Mesodermal cell (in vitro differentiated cells): ENCODE results near the gene CFAP77.
A peak's percentile ranks its signal among the peaks of the same experiment; 100 is the strongest.

Source experiments
- H3K27ac ChIP-seq: 2 replicates; pipeline ENCODE4 v1.7.0; 2013; ENCODE audit warnings: mild to moderate bottlenecking, low read depth, low read length, moderate library complexity; ENCODE audit not compliant: severe bottlenecking
- H3K36me3 ChIP-seq: 2 replicates; pipeline ENCODE4 v1.7.1; 2013; ENCODE audit warnings: mild to moderate bottlenecking, low read length, moderate library complexity; ENCODE audit not compliant: control insufficient read depth, insufficient read depth
- H3K4me1 ChIP-seq: one replicate; pipeline ENCODE4 v1.7.1; 2013; ENCODE audit warnings: mild to moderate bottlenecking, low read length; ENCODE audit not compliant: insufficient read depth, control insufficient read depth, poor library complexity, severe bottlenecking
- H3K4me3 ChIP-seq: 2 replicates; pipeline ENCODE4 v1.7.0; 2013; ENCODE audit warnings: low read length, control low read depth, mild to moderate bottlenecking; ENCODE audit not compliant: insufficient read depth, poor library complexity, severe bottlenecking; ENCODE audit errors: extremely low read depth
- H3K9me3 ChIP-seq: 2 replicates; pipeline ENCODE4 v1.7.1; 2013; ENCODE audit warnings: mild to moderate bottlenecking, low read length, moderate library complexity; ENCODE audit not compliant: control insufficient read depth
- WGBS, 2 experiments: methylation state at CpG; one replicate each; pipeline ENCODE4 v1.1.5; 2013; ENCODE audit warnings: missing lambda C conversion rate in 2 of 2; ENCODE audit not compliant: insufficient coverage in 2 of 2; 5-methylcytosine and 5-hydroxymethylcytosine counted together

Gene CFAP77

GRCh38 chr9:132547976-132548730 is 138.1 kb downstream of the CFAP77 start:
- Histone ChIP-seq H3K27ac (no peak overlapping the region), H3K4me3 (no peak overlapping the region), H3K9me3 (no peaks in the 10 kb centered on the region), H3K4me1 (peaks cover 19% of the 10 kb centered on the region), H3K36me3 (no peaks in the 10 kb centered on the region)
- WGBS, 2 experiments: 84 to 94% methylated on average over 8 to 9 of the region's 21 CpGs

GRCh38 chr9:132548751-132549640 is 139.0 kb downstream of the CFAP77 start:
- 74 to 82% methylated on average over 14 to 15 of the region's 17 CpGs for WGBS, 2 experiments
- peaks cover 19% of the 10 kb centered on the region for H3K4me1 ChIP-seq
- H3K27ac ChIP-seq: peak overlapping the region; percentile 62
- no peak overlapping the region for H3K4me3 ChIP-seq
- H3K9me3 ChIP-seq: no peaks in the 10 kb centered on the region
- H3K36me3 ChIP-seq: no peaks in the 10 kb centered on the region

GRCh38 chr9:132551556-132551955 is 141.5 kb downstream of the CFAP77 start:
- peaks cover 13% of the 10 kb centered on the region for H3K4me1 ChIP-seq
- 81 to 98% methylated on average over 8 to 11 of the region's 13 CpGs for WGBS, 2 experiments

GRCh38 chr9:132552041-132552440 is 142.0 kb downstream of the CFAP77 start:
- H3K4me1 ChIP-seq: peaks cover 12% of the 10 kb centered on the region
- no peaks in the 10 kb centered on the region for H3K9me3 ChIP-seq
- H3K27ac ChIP-seq: no peak overlapping the region
- no peak overlapping the region for H3K4me3 ChIP-seq
- H3K36me3 ChIP-seq: no peaks in the 10 kb centered on the region
- 93% methylated on average over 12 of the region's 12 CpGs for WGBS, 2 experiments

More at GRCh38 chr9:132551556-132551955, 141.5 kb downstream of the CFAP77 start:
- H3K36me3 ChIP-seq: no peaks in the 10 kb centered on the region
- H3K4me3 ChIP-seq: no peak overlapping the region
- H3K27ac ChIP-seq: no peak overlapping the region
- no peaks in the 10 kb centered on the region for H3K9me3 ChIP-seq

GRCh38 chr9:132554755-132555154 is 144.7 kb downstream of the CFAP77 start:
- Histone ChIP-seq H3K36me3 (no peaks in the 10 kb centered on the region), H3K27ac (no peak overlapping the region), H3K4me1 (no peaks in the 10 kb centered on the region), H3K4me3 (no peak overlapping the region), H3K9me3 (no peaks in the 10 kb centered on the region)
- 84 to 92% methylated on average over 2 of the region's 2 CpGs for WGBS, 2 experiments

- H3K27ac ChIP-seq: no peak overlapping the region
- no peak overlapping the region for H3K4me3 ChIP-seq
- 73 to 77% methylated on average over 3 to 4 of the region's 8 CpGs for WGBS, 2 experiments
- no peaks in the 10 kb centered on the region for H3K4me1 ChIP-seq
- H3K36me3 ChIP-seq: no peaks in the 10 kb centered on the region
- no peaks in the 10 kb centered on the region for H3K9me3 ChIP-seq
These were observed 145.5 kb downstream of the CFAP77 start for GRCh38 chr9:132555528-132555927.

- Histone ChIP-seq H3K4me1 (peaks cover 6% of the 10 kb centered on the region), H3K27ac (no peak overlapping the region)
These were observed 146.2 kb downstream of the CFAP77 start for GRCh38 chr9:132556235-132556634.

GRCh38 chr9:132556714-132557113 is 146.7 kb downstream of the CFAP77 start:
- H3K4me3 ChIP-seq: no peak overlapping the region
- no peaks in the 10 kb centered on the region for H3K36me3 ChIP-seq
- no peak overlapping the region for H3K27ac ChIP-seq
- H3K4me1 ChIP-seq: peaks cover 9% of the 10 kb centered on the region
- WGBS, 2 experiments: 89 to 93% methylated on average over 21 to 26 of the region's 26 CpGs
- no peaks in the 10 kb centered on the region for H3K9me3 ChIP-seq

More at GRCh38 chr9:132556235-132556634, 146.2 kb downstream of the CFAP77 start:
- WGBS, 2 experiments: 63 to 86% methylated on average over 2 of the region's 6 CpGs
- H3K4me3 ChIP-seq: no peak overlapping the region
- no peaks in the 10 kb centered on the region for H3K9me3 ChIP-seq
- no peaks in the 10 kb centered on the region for H3K36me3 ChIP-seq

GRCh38 chr9:132557159-132557558 is 147.1 kb downstream of the CFAP77 start:
- 93% methylated on average over 15 of the region's 15 CpGs for WGBS, 2 experiments
- Histone ChIP-seq H3K4me3 (no peak overlapping the region), H3K9me3 (no peaks in the 10 kb centered on the region), H3K4me1 (peaks cover 9% of the 10 kb centered on the region), H3K36me3 (no peaks in the 10 kb centered on the region), H3K27ac (no peak overlapping the region)

- peaks cover 9% of the 10 kb centered on the region for H3K4me1 ChIP-seq
- H3K4me3 ChIP-seq: no peak overlapping the region
- WGBS, 2 experiments: no CpG with 5 or more reads among the region's 2 CpGs
- H3K36me3 ChIP-seq: no peaks in the 10 kb centered on the region
- H3K27ac ChIP-seq: no peak overlapping the region
- H3K9me3 ChIP-seq: no peaks in the 10 kb centered on the region
These were observed 149.7 kb downstream of the CFAP77 start for GRCh38 chr9:132559711-132560110.
